Ovary (tissue), 3 donors: Measurements from ENCODE around the gene PSG4.
"Not testable (repeated sequence)": the region's sequence is repeated elsewhere in the genome, so short reads cannot be mapped to it uniquely, and the experiment has no call there.

Experiments used
- CTCF ChIP-seq, 3 donors: fragments of 450-650 bp in 2 of 3; fragments of 200-600 bp in 1 of 3; IDR thresholded peaks; one replicate each; pipeline versions ENCODE4 v1.5.1 to v1.8.0; 2016 to 2022; ENCODE audit warnings: antibody characterized with exemption in 3 of 3, mild to moderate bottlenecking in 1 of 3
- POLR2A ChIP-seq: fragments of 450-650 bp; IDR thresholded peaks from one replicate; pipeline ENCODE4 v1.6.1; 2017; ENCODE audit warnings: antibody characterized with exemption, mild to moderate bottlenecking, moderate library complexity
- donor health status: DM: no; HTN: no; CAD: no.

- TF ChIP-seq POLR2A; CTCF (IDR thresholded peaks at IDR 0.05): not testable (repeated sequence)
Measured at GRCh38 chr19:43201337-43201801, 4.1 kb downstream of the PSG4 start.
